NCI-H1436 treated with DMSO at 0.1 percent for 48 hours (cell line): ENCODE measurements around the gene KARS1.
"Not testable (repeated sequence)": the region's sequence is repeated elsewhere in the genome, so short reads cannot be mapped to it uniquely, and the experiment has no call there.

ENCODE experiments used
- DNase-seq: peaks from one replicate; lab custom pipeline; 2025; lab: John Stamatoyannopoulos, UW

The KARS1 gene

GRCh38 chr16:75624921-75625334, 22.5 kb downstream of the KARS1 start:
- no peak for DNase-seq

- peak; percentile 86 for DNase-seq
These were observed 24.5 kb downstream of the KARS1 start, which contains the start of gene ADAT1 for GRCh38 chr16:75622761-75623605. Gene ADAT1, minus strand, starts transcription at chr16:75623281. Its CDS starts 2,482 bp downstream, at chr16:75620799.

GRCh38 chr16:75621170-75621477, 26.3 kb downstream of the KARS1 start:
- no peak for DNase-seq

- no peak for DNase-seq
These were observed 26.9 kb downstream of the KARS1 start for GRCh38 chr16:75620326-75621169.

- no peak for DNase-seq
These were observed 28.7 kb downstream of the KARS1 start for GRCh38 chr16:75618780-75619179.

- no peak for DNase-seq
These were observed 30.3 kb downstream of the KARS1 start for GRCh38 chr16:75617121-75617520.

- no peak for DNase-seq
These were observed 30.9 kb downstream of the KARS1 start for GRCh38 chr16:75616521-75617010.

- DNase-seq = no peak
These were observed 31.8 kb downstream of the KARS1 start for GRCh38 chr16:75615619-75616018.

- no peak for DNase-seq
These were observed 33.2 kb downstream of the KARS1 start for GRCh38 chr16:75614066-75614897.

- no peak for DNase-seq
These were observed 41.0 kb downstream of the KARS1 start for GRCh38 chr16:75606507-75606906.

- no peak for DNase-seq
These were observed 44.2 kb downstream of the KARS1 start for GRCh38 chr16:75603241-75603640.

- no peak for DNase-seq
These were observed 47.8 kb downstream of the KARS1 start for GRCh38 chr16:75599452-75600277.

GRCh38 chr16:75593825-75594820, 53.3 kb downstream of the KARS1 start:
- peak; percentile 66 for DNase-seq

GRCh38 chr16:75593308-75593707, 54.2 kb downstream of the KARS1 start:
- no peak for DNase-seq

- DNase-seq = not testable (repeated sequence)
These were observed 55.5 kb downstream of the KARS1 start for GRCh38 chr16:75591927-75592326.

GRCh38 chr16:75590920-75591843, 56.3 kb downstream of the KARS1 start:
- DNase-seq = no peak

- no peak for DNase-seq
These were observed 58.2 kb downstream of the KARS1 start for GRCh38 chr16:75589306-75589705.

GRCh38 chr16:75588716-75589115, 58.7 kb downstream of the KARS1 start:
- DNase-seq = no peak

GRCh38 chr16:75584108-75584507, 63.4 kb downstream of the KARS1 start:
- no peak for DNase-seq
